Left kidney (tissue), 2 donors: Measurements from ENCODE around the gene FBXW10B. TPM values are rescaled to one million over a fixed set of nuclear protein-coding genes. Genes with fewer than 3 reads are reported as not detected.
"Not testable (repeated sequence)": the region's sequence is repeated elsewhere in the genome, so short reads cannot be mapped to it uniquely, and the experiment has no call there.

Source experiments
- DNase-seq: peaks from one replicate; pipeline ENCODE4 v3.0.0-alpha.2; 2013
- polyA plus RNA-seq: library from polyadenylated mRNA; unstranded; fragments of 120-200 nt; gene quantifications from one replicate; pipeline ENCODE4 v1.2.1, GENCODE V29; 2013; ENCODE audit not compliant: insufficient read length

Gene FBXW10B
- polyA plus RNA-seq, 1 donor = 1.4 TPM

GRCh38 chr17:15642505-15643251 lies 23.2 kb upstream of the FBXW10B start:
- DNase-seq = not testable (repeated sequence)

GRCh38 chr17:15642014-15642413 lies 22.5 kb upstream of the FBXW10B start:
- not testable (repeated sequence) for DNase-seq

DNA sequence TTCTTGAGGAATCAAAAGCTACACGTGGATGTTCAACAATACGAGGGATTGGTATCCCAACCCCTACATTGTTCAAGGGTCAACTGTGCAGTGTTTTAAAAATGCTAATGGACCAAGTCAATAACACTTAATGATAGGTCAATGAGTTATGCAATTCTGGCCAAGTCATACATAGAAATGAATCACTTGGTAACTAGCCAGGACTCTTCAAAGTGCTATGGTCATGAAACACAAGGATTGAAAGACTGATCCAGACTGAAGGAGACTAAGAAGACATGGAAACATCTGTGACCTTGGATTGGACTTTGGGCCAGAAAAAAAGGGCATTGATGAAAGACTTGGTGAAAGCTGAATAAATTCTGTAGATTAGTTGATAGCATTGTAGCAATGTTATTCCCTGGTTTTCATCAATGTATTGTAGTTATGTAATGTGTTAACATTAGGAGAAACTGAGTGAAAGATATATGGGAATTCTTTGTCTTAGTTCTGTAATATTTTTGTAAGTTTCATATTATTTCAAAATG lies 11.5 kb upstream of the FBXW10B start:
- not testable (repeated sequence) for DNase-seq

GRCh38 chr17:15629991-15630390 lies 10.5 kb upstream of the FBXW10B start:
- DNase-seq = not testable (repeated sequence)

GRCh38 chr17:15623661-15624209 lies 4.2 kb upstream of the FBXW10B start:
- not testable (repeated sequence) for DNase-seq

- DNase-seq = not testable (repeated sequence)
These were observed 3.8 kb upstream of the FBXW10B start for GRCh38 chr17:15623255-15623654.

DNA sequence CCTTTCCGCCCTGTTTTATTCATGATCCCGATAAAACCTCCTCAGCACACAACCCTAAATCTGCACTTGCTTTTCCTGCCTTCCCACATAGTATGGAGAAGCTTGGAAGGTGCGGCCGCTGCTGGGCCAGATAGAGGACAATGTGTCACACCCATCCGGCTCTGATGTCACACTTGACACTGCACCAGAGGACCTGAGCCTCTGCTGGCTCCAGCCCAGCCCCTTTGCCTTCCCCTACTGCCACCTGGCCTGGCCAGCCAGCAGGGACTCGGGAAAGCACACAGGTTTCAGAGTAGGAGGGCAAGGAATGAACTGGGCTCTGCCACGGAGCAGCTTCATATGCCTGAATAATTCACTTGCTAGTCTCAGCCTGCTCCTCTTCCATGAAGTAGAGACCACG lies 2.6 kb upstream of the FBXW10B start:
- DNase-seq = not testable (repeated sequence)

DNA sequence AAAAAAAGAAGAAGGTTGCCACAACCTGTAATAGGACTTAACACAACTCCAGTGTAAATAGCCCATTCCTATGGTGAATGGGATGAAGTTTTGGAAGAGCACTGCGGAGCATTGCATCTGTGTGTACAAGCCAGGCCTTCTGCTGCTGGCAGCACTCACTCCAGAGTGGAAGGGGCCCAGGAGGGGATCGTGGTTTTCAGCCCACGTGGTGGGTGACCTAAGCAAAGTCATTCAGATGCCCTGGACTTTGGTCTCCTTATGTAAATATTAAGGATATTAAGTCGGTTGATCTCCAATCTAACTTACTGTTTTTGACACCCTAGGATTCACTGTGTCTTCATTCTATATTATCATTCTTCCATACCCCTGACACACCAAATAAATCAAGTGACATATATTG lies 2.7 kb downstream of the FBXW10B start:
- DNase-seq = not testable (repeated sequence)

GRCh38 chr17:15615850-15616249 lies 3.7 kb downstream of the FBXW10B start:
- peak; percentile 12 for DNase-seq

- not testable (repeated sequence) for DNase-seq
These were observed 6.4 kb downstream of the FBXW10B start for GRCh38 chr17:15613111-15613510.

- not testable (repeated sequence) for DNase-seq
These were observed 26.5 kb downstream of the FBXW10B start for GRCh38 chr17:15592960-15593359.

DNA sequence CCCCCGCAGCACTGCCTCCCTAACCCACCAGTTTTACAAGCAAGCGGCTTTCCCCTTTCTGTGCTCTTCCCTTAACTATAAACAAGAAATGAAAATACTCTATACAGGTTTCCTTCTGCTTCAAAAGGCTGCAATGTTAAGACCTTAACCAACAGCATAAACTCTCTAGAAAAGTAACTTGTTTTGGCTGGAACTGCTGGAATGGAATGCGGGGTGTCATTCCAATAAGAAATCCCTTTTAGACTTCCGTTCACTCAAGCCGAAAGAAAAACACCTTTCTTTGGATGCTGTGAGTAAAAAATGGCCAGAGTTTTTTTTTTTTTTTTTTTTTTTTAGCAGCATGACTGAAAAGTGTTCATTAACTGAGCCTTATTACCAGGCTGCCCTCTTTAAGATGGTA lies 27.5 kb downstream of the FBXW10B start:
- not testable (repeated sequence) for DNase-seq

DNA sequence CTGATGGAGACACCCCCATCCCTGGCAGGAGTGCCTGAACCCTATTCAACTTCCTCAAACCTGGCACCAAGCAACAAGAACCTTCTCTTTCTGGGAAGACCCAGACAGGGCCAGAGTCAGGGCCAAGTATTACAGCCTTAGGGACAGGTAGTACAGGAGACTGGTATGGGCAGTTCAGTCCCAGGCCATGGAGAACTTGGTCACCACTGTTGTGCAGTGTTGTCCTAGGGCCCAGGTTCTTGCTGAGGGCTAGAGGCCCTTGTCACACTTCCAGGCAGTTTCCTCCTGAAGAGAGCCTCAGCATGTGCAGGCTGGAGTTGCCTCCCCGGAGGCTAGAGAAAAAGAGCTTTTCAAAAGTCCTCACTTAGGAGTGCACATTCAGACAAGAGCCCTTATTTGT lies 28.7 kb downstream of the FBXW10B start:
- DNase-seq = not testable (repeated sequence)

DNA sequence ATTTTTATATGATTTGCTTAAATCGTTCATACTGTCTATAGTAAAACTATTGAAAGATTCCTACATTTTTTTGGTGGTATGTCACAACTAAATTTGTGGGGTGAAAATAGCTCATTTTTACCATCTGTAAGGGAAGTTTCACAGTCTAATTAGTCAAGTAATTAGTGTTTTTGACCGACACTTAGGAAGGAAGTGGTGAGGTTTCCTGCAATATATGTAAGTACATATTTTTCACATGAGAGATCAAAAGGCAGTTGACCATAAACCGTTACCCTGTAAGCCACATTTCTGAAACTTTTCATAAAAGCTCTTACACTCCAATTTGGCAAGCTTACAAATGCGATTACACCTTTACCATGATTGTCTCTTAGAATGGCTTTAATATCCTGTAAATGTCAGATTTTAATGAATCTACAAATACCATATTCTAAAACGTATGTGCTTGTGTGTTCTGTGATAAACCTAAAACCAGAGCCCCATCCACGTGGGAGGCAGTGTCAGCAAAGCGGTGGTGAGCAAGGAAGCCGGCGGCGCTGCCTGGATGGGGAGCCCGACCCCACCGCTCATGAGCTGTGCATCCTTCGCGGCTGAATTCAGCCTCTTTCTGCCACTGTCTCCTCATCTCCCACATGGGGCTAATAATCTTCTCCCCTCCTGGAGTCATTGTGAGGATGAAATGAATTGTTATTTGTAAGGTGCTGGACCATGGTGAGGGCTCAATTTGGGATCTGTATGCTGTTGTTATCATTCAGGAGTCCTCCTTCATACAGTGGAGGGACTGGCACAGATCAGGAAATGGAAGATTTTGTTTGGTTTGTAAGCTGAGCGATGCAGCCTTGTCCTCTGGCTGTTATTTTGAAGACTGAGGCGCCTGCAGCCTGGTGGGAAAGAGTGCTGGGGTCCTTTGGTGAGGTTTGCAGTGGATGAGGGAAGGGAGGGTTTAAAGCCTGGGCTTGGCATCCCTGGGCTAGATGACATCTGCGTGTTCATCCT lies 29.7 kb downstream of the FBXW10B start:
- DNase-seq = not testable (repeated sequence)

DNA sequence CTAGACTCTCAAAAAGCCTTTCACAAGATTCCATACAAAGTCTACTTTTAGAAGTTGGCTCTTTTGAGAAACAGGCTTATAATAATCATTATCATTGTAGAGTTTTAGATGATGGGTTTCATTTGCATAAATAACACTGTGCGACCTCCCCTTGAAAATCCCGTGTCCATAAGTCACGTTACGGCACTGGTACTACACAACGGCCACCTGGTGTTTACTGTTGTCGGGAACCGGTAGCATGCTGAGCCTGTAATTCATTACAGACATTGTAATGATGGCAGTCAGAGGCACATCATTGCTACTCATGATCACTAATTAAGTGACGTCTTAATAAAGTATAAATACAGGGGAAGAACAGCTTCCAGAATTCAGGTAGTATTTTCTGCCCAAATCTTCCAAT lies 31.5 kb downstream of the FBXW10B start:
- DNase-seq = not testable (repeated sequence)

GRCh38 chr17:15583313-15583712 lies 36.2 kb downstream of the FBXW10B start:
- not testable (repeated sequence) for DNase-seq

DNA sequence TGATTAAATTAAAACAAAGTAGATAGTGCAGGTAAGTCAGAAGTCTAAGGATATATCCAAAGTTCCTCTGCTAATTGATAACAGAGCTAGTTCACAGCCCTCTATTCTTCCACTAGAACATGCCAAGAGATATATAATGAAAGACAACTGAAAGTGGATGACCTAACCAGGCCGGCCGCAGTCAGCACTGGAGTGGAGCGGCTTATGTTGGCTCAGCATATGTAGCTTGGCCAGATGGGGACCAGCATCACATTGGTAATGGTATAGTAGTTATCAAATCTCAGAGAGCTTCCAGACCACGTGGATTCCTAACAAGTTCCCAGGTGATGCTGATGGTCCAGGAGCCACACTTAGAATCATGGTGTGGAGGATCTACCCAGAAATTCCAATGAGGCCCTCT lies 38.0 kb downstream of the FBXW10B start:
- not testable (repeated sequence) for DNase-seq

GRCh38 chr17:15576848-15577247 lies 42.7 kb downstream of the FBXW10B start:
- not testable (repeated sequence) for DNase-seq

DNA sequence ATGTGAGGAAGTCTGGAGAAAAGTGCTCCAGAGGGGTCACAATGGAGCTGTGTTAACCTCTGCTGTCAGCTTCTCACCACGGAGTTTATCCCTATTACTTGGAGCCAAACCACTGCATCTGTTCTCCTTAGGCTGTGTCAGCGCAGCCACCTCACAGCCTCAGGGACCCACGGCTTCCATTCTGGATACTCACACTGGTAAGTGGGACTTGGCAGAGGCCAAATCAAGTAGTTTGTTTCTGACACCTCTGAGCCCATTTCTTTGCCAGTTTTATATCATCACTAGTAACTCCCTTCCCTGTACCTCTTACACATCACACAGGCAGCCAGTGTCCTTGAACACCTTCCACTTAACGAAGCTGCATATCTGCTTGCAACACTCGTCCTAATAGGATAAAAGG lies 44.8 kb downstream of the FBXW10B start:
- DNase-seq = not testable (repeated sequence)

DNA sequence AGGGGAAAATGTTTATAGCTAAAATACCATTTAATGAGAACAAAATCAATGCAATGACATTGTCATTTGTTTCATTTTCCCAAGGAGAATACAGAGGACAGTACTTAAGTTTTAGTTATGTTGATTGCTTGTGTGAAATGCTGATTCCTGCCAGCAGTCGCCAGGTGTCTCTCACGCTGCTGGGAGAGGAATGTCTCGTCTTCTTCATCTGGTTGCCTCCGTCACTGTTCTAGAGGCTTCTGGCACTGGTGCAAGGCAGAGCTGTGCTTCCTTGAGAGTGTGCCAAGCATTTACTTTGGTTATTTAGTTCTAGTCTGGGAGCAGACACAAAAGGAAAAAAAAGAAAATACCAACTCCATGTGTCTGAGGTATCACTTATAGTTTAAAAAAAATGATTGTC lies 45.6 kb downstream of the FBXW10B start:
- not testable (repeated sequence) for DNase-seq
